DMS153 treated with DMSO at 0.1 percent for 48 hours (cell line): Measurements from ENCODE around the gene NME3.

Experiments
- DNase-seq: peaks from one replicate; lab custom pipeline; 2025; ENCODE audit not compliant: unreplicated experiment; lab: John Stamatoyannopoulos, UW

Gene NME3

DNA sequence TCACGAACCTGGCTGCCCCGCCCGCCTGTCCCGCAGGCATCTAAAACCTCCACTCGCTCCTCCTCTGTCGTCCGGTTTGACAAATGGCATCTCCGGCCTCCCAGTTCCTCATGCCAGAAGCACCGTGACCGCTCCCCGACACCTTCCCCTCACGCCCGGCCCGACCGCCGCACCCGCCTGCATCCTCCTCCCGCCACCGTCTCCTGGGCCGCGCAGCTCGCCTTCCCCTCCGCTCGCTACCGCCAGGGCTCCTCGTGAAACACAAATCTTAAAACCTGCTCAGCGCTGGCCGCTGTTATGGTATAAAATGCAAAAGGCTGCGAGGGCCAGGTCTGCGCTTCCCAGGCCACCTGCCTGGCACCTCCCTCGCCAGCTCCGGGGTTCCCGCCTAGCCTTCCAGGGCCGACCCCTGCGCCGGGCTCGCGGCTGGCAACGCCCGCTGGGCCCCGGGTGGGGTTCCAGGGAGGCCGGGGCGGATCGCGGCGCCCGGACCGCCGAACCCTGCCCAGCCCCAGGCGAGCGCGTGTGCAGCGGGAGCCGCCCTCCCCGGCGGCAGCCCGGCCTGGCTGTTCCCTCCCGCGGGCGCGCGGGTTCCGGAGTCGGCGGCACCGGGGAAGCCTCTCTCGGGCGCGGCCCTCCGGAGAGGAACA lies 10.5 kb upstream of the NME3 start:
- no peak for DNase-seq

GRCh38 chr16:1781254-1781653 lies 9.9 kb upstream of the NME3 start:
- no peak for DNase-seq

DNA sequence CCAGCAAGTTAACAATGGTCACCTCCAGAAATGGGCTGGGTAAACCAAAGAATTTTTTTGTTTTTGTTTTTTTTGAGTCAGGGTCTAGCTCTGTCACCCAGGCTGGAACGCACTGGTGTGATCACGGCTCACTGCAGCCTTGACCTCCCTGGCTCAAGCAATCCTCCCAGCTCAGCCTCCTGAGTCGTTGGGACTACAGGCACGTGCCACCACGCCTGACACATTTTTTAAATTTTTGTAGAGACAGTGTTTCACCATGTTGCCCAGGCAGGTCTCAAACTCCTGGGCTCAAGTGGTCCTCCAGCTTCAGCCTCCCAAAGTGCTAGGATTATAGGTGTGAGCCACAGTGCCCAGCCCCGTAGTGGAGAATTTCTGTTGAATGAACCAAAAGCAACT lies 9.3 kb upstream of the NME3 start:
- DNase-seq, result no peak

- no peak for DNase-seq
Measured at GRCh38 chr16:1779741-1780676, 8.7 kb upstream of the NME3 start.

GRCh38 chr16:1779234-1779701 lies 7.9 kb upstream of the NME3 start:
- no peak for DNase-seq

DNA sequence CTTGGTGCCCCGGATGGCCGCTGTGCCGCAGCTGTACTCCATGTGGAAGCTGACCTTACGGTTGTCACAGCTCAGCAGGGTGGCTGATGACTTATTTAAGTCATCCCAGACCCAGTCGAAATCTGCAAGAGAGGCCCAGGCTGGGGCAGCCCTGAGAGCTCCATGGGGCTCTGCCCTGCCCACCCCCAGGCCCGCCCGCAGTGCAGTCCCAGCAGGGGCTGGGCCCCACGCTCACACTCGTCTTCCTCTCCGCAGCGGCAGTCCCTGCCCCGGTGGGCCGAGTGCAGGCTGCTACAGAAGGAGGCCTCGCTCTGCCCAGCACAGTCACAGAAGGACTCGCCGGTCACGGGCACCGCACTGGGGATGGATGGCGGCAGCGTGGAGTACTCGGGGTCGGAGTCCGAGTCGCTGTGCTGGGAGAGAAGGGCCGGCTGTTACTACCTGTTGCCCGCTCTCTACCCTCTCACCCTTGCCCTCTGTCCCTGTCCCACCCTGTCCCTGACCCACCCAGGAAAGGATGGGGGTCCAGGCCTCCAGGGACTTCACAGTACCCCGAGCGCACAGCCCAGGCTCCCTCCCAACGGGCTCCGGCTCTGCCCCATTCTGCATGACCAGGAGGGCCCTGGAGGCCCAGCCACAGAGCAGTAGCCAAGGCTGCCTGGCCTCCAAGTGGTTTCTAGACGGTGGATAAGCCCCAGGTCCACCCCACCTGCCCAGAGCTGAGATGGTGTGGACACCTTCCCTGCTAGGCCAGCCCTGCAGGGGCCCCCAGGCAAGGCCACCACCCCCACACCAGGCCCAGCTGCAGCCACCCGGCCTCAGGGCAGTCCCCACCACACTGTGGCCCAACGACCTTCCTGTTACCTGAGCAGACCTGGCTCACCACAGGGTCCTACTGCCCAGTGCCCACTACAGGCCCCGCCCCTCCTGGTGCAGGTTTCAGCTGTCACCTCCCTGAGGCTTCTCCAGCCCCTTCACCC lies 7.1 kb upstream of the NME3 start:
- DNase-seq, result no peak

DNA sequence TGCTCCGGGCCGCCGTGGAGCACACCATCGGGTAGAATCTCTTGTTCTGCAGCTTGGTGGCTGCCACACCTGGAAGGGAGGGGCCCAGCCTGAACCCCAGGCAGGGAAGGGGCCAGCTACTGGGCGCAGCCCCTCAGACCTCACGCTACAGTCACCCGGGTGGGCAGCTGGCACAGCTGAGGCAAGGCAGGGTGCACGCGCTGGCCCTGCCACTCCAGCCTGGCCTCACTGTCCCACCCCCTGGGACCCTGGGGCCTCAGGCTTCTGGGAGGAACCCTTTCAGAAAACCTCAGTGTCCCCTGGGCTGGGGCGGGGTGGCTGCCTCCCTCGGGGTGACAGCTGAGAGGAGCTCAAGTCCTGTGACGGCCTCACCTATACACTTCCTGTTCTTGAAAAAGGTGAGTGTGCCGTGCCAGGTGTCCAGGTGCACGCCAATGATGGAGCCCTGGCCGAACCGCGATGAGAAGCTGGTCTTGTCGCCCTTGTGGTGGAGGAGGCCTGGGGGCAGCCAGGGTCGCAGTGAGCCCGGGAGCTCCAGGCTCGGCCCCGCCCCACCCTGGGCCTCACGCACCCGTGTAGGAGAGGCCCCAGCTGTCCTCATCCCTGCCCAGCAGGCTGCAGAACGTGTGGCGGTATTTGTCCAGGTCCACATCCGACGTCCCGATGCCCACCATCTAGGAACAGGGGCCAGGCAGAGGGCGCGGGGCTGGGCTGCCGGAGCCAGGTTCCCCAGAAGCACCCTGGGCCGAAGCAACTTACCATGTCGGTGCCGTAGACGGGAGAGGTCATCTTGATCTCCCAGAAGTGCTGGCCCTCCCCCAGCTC lies 6.2 kb upstream of the NME3 start:
- DNase-seq, result no peak

GRCh38 chr16:1776991-1777374 lies 5.6 kb upstream of the NME3 start:
- no peak for DNase-seq

GRCh38 chr16:1776672-1776955 lies 5.3 kb upstream of the NME3 start:
- no peak for DNase-seq

GRCh38 chr16:1775846-1776671 lies 4.7 kb upstream of the NME3 start:
- DNase-seq, result no peak

- no peak for DNase-seq
Measured at GRCh38 chr16:1775006-1775845, 3.9 kb upstream of the NME3 start.

DNA sequence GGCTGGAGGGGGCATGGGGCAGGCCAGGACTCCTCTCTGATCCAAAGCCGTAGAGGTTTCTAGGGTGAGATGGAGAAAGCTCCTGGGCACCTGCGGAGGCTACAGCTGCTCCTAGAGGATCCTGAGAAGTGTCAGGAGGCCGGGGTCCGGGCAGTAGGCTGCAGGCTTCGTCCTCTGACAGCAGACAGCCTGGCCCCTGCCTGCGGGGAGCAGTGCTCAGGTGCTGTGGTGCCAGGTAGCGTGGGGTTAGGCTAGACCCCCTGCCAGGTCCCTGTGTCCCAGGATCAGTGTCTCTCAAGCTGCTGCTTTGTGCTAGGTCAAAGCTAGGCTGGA lies 3.1 kb upstream of the NME3 start:
- no peak for DNase-seq

DNA sequence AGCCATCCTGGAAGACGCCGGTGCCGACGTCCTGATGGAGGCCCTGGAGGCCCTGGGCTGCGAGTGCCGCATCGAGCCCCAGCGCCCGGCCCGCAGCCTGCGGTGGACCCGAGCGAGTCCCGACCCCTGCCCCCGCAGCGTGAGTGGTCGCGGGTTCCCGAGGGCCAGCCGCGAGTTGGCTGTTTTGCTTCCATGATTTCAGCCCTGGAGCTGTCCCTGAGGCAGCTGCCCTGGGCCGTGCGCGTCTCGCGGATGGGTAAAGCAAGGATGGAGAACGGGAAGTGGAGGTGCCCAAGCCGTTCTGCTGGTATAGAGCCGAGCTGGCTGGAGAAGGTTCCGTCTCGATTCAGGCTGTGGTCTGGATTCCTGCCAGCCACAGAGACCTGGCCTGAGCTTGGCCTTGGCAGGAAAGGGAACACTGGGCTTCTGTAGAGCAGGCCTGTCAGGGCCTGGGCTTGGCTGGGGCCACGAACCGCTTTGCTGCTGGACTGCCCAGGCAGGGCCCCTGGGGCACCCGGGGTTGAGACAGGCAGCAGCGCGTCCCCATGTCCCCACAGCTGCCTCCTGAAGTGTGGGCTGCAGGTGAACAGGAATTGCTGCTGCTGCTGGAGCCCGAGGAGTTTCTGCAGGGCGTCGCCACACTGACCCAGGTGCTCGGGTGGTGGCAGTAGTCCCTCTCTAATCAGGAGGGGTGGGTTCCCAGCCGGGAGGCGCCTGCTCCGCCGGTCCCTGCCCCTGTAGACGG lies 2.5 kb upstream of the NME3 start:
- DNase-seq, result no peak

- DNase-seq, result peak; percentile 75
Measured at GRCh38 chr16:1772908-1773702, 1.8 kb upstream of the NME3 start, which contains the start of gene MRPS34. TSS of gene MRPS34 (minus strand) at chr16:1773134. CDS start at chr16:1773119, 15 bp downstream.

GRCh38 chr16:1772362-1772907 lies 1.1 kb upstream of the NME3 start, which contains the start of gene EME2:
TSS of gene EME2 (plus strand) at chr16:1772810. CDS start at chr16:1773228, 418 bp downstream.
- no peak for DNase-seq

GRCh38 chr16:1771864-1772361 lies 570 bp upstream of the NME3 start:
- DNase-seq, result no peak
